WTC11 (cell line): ENCODE data around the gene CREG2.

Experiments used
- JUN ChIP-seq: sonication (generic); formaldehyde crosslinking; IDR thresholded peaks from 2 replicates; pipeline ENCODE4 v1.8.0; 2023; ENCODE audit warnings: mild to moderate bottlenecking, missing genetic modification reagents
- OVOL2 ChIP-seq: fragments of 250-450 bp; sonication (Bioruptor Pico); IDR thresholded peaks from 2 replicates; pipeline ENCODE4 v1.9.0; 2021; ENCODE audit warnings: mild to moderate bottlenecking, borderline replicate concordance
- SP1 ChIP-seq: sonication (generic); formaldehyde crosslinking; conservative IDR thresholded peaks from 2 replicates; pipeline ENCODE4 v1.8.1; 2022; ENCODE audit warnings: missing genetic modification reagents
- TF ChIP-seq, protein P1 (sequence below): fragments of 200-600 bp; IDR thresholded peaks from 2 replicates; pipeline ENCODE4 v1.8.0; 2022; ENCODE audit warnings: antibody characterized with exemption
- TF ChIP-seq, protein P2 (sequence below): sonication (generic); formaldehyde crosslinking; IDR thresholded peaks from 2 replicates; pipeline ENCODE4 v1.8.0; 2022; ENCODE audit warnings: mild to moderate bottlenecking, missing genetic modification reagents

DNA sequence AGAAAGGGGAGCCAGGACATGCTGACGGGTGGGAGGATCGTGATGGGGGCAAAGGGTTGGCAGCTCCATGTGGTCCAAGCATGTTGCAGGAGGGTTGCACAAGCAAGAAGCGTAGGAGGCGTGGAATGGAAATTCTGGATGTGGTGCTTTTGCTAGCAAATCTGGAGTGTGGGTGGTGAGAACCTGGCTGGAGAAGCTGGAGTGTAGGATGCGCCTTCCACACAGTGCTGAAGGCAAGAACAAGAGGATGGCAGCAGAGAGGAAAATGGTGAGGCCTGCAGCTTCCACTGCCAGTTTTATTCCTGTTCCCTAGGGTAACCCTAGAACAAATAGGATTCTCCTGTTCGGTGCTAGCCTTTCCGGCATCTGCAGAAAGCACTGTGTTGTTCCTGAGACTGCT lies 22.4 kb downstream of the CREG2 start:
- TF ChIP-seq, protein P1, sequence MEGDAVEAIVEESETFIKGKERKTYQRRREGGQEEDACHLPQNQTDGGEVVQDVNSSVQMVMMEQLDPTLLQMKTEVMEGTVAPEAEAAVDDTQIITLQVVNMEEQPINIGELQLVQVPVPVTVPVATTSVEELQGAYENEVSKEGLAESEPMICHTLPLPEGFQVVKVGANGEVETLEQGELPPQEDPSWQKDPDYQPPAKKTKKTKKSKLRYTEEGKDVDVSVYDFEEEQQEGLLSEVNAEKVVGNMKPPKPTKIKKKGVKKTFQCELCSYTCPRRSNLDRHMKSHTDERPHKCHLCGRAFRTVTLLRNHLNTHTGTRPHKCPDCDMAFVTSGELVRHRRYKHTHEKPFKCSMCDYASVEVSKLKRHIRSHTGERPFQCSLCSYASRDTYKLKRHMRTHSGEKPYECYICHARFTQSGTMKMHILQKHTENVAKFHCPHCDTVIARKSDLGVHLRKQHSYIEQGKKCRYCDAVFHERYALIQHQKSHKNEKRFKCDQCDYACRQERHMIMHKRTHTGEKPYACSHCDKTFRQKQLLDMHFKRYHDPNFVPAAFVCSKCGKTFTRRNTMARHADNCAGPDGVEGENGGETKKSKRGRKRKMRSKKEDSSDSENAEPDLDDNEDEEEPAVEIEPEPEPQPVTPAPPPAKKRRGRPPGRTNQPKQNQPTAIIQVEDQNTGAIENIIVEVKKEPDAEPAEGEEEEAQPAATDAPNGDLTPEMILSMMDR = no peak
- TF ChIP-seq JUN (CRISPR knock-in tag) (no peak), SP1 (CRISPR knock-in tag) (no peak), OVOL2 (CRISPR knock-in tag) (no peak)
- TF ChIP-seq, protein P2, sequence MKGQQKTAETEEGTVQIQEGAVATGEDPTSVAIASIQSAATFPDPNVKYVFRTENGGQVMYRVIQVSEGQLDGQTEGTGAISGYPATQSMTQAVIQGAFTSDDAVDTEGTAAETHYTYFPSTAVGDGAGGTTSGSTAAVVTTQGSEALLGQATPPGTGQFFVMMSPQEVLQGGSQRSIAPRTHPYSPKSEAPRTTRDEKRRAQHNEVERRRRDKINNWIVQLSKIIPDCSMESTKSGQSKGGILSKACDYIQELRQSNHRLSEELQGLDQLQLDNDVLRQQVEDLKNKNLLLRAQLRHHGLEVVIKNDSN (CRISPR knock-in tag) = no peak
